ENCODE results near the gene TMEM106A. TPM values are rescaled to one million over a fixed set of nuclear protein-coding genes. Genes with fewer than 3 reads are reported as not detected.

The TMEM106A gene
- total and polyA plus RNA-seq, 9 of the 15 experiments (the other 6 are each of a cell fraction or from before 2014, with no cell fraction given): 0.03 to 0.29 (median 0.15) TPM

- no peak for TF ChIP-seq HMBOX1 (IDR thresholded peaks at IDR 0.05)
- TF ChIP-seq ZFP36 (IDR thresholded peaks at IDR 0.05; ENCODE audit: low read depth, low read length, partially characterized antibody): no peak
- TF ChIP-seq GABPA (tag; conservative IDR thresholded peaks at IDR 0.05; ENCODE audit: low read depth): no peak
- TF ChIP-seq ETV1 (tag; conservative IDR thresholded peaks at IDR 0.05; ENCODE audit: low read depth): no peak
These were observed 35.5 kb upstream of the TMEM106A start (continued) for GRCh38 chr17:43176119-43176570.

GRCh38 chr17:43183921-43184320 is 27.8 kb upstream of the TMEM106A start:
- DNase-seq (ENCODE audit: extremely low read depth in 1 of 4, low spot score in 3 of 4) (no peak), ATAC-seq (no peak), FAIRE-seq (no peak)
- no peaks in the 10 kb centered on the region for H4K20me1 ChIP-seq (replicated peaks; ENCODE audit: control insufficient read depth, insufficient read depth, low read length)
- no peaks in the 10 kb centered on the region for H3K9me1 ChIP-seq (ENCODE audit: control insufficient read depth, insufficient read depth, low read length)
- H2AFZ ChIP-seq (ENCODE audit: low read depth, low read length): no peak overlapping the region
- no peak overlapping the region for H3K4me3 ChIP-seq
- intact Hi-C loops (cut with micrococcal nuclease) (no loop called here), in situ Hi-C loops (cut with MboI) (no loop called here)
- no TSS peak for BruUV-seq (replicated peaks)
- no peak for TF ChIP-seq BACH1 (tag; IDR thresholded peaks at IDR 0.05)
- H3K9me3 ChIP-seq (replicated peaks; ENCODE audit: control insufficient read depth, insufficient read depth, low read depth, low read length): no peaks in the 10 kb centered on the region
- ChIA-PET POLR2A (interaction anchor here (1.9 to 2.6 kb wide), 2 partner anchors 12 to 132 kb away, joined by 4 to 12 read pairs; partner anchors contain the start of gene NBR1), CTCF (ENCODE audit: low intra/inter-chr PET ratio) (no interaction called here)
- 62% methylated on average over 3 of the region's 3 CpGs for WGBS (ENCODE audit: insufficient coverage, low coverage, missing lambda C conversion rate)
- no peaks in the 10 kb centered on the region for H3K79me2 ChIP-seq (ENCODE audit: control insufficient read depth, insufficient read depth, low read length)
- H3K36me3 ChIP-seq (ENCODE audit: control insufficient read depth, insufficient read depth, low read length): peaks cover 23% of the 10 kb centered on the region; the same call in 2 of the 3 replicates
- H3K27me3 ChIP-seq (ENCODE audit: control insufficient read depth in 2 of 2, insufficient read depth in 2 of 2, low read length in 2 of 2): no peaks in the 10 kb centered on the region
- H3K4me2 ChIP-seq (ENCODE audit: insufficient read depth, low read length): no peak overlapping the region
- no peak overlapping the region for H3K9ac ChIP-seq (ENCODE audit: insufficient read depth in 1 of 2, low read depth in 2 of 2, low read length in 2 of 2)
- no peaks in the 10 kb centered on the region; a peak in 1 of 5 replicates for H3K4me1 ChIP-seq (replicated peaks in 1 of 2; ENCODE audit: control insufficient read depth in 2 of 2, insufficient read depth in 2 of 2, low read length in 2 of 2)
- H3K27ac ChIP-seq (ENCODE audit: extremely low read depth, low read depth, low read length): no peak overlapping the region

Measured in K562 (cell line).